Panc1 (cell line): Measurements from ENCODE around the gene ZNF771. TPM values are rescaled to one million over a fixed set of nuclear protein-coding genes. Genes with fewer than 3 reads are reported as not detected.
A peak's percentile ranks its signal among the peaks of the same experiment; 100 is the strongest.

Source experiments
- ATAC-seq: fragments of 200-7000 bp; cut with Tn5 transposase; 2 replicates; pipeline ENCODE4 v1.9.1; 2020; ENCODE audit warnings: mild to moderate bottlenecking, moderate library complexity
- BruUV-seq: library from RNA; stranded (reverse); fragments of 400-500 nt; replicated peaks from 2 replicates; lab custom pipeline; 2021; lab: Mats Ljungman, UMichigan
- CTCF ChIA-PET: fragments of 300-600 bp; sonication (Branson Sonifier 250); formaldehyde crosslinking; loops from one replicate; lab custom pipeline; 2022; ENCODE audit warnings: antibody characterized with exemption; lab: Charles Lee
- POLR2A ChIA-PET: fragments of 300-600 bp; sonication (Branson Sonifier 250); formaldehyde crosslinking; loops from one replicate; lab custom pipeline; 2022; ENCODE audit warnings: antibody characterized with exemption; lab: Charles Lee
- DNase-seq: peaks from one replicate; pipeline ENCODE4 v3.0.0-alpha.2; 2010; ENCODE audit warnings: low read depth, low spot score
- H3K27ac ChIP-seq: 2 replicates; pipeline ENCODE4 v1.5.1; 2011; ENCODE audit warnings: mild to moderate bottlenecking, low read length, inconsistent platforms
- H3K27me3 ChIP-seq: fragments of 200-500 bp; sonication (Bioruptor generic); 2 replicates; pipeline ENCODE4 v1.6.0; 2014; ENCODE audit warnings: low read length, inconsistent platforms; ENCODE audit not compliant: control insufficient read depth, insufficient read depth
- H3K36me3 ChIP-seq: fragments of 200-500 bp; sonication (Bioruptor generic); 2 replicates; pipeline ENCODE4 v1.5.1; 2014; ENCODE audit warnings: inconsistent platforms, mild to moderate bottlenecking, low read length, moderate library complexity; ENCODE audit not compliant: control insufficient read depth, insufficient read depth
- H3K4me1 ChIP-seq: 2 replicates; pipeline ENCODE4 v1.5.1; 2011; ENCODE audit warnings: inconsistent platforms, mild to moderate bottlenecking, low read length, moderate library complexity; ENCODE audit not compliant: control insufficient read depth, insufficient read depth
- H3K4me3 ChIP-seq, 2 experiments: 2 replicates each; pipeline ENCODE4 v1.5.1; 2011 to 2012; ENCODE audit warnings: low read depth in 2 of 2, low read length in 2 of 2, mild to moderate bottlenecking in 2 of 2, inconsistent platforms in 1 of 2, moderate library complexity in 1 of 2
- H3K9me3 ChIP-seq: fragments of 200-500 bp; sonication (Bioruptor generic); 2 replicates; pipeline ENCODE4 v1.5.1; 2014; ENCODE audit warnings: low read depth, mild to moderate bottlenecking, inconsistent platforms, low read length, moderate library complexity; ENCODE audit not compliant: control insufficient read depth, insufficient read depth
- CTCF ChIP-seq: fragments of 450-650 bp; IDR thresholded peaks from 2 replicates; pipeline ENCODE4 v1.5.1; 2017; ENCODE audit warnings: mild to moderate bottlenecking
- POLR2AphosphoS5 ChIP-seq: IDR thresholded peaks from 2 replicates; pipeline ENCODE4 v1.6.1; 2012; ENCODE audit warnings: mild to moderate bottlenecking, low read depth, low read length, moderate library complexity
- REST ChIP-seq, 2 experiments: IDR thresholded peaks; 2 replicates each; pipeline ENCODE4 v1.6.1; 2011 to 2012; ENCODE audit warnings: low read depth in 2 of 2, control low read depth in 1 of 2, low read length in 1 of 2, mild to moderate bottlenecking in 1 of 2, moderate library complexity in 1 of 2; ENCODE audit not compliant: insufficient read depth in 1 of 2
- SIN3A ChIP-seq: IDR thresholded peaks from 2 replicates; pipeline ENCODE4 v1.6.1; 2012; ENCODE audit warnings: low read depth, mild to moderate bottlenecking, low read length, moderate library complexity, borderline replicate concordance; ENCODE audit not compliant: insufficient read depth
- TCF7L2 ChIP-seq: IDR thresholded peaks from 2 replicates; pipeline ENCODE4 v1.6.1; 2011; ENCODE audit warnings: mild to moderate bottlenecking, low read depth, low read length, inconsistent platforms
- in situ Hi-C: cut with HindIII; loops from 2 replicates; pipeline ENCODE4 v1.10.0; 2016; ENCODE audit warnings: low sequenced_read_pairs, low pct_unique_long_range_greater_than_20kb
- intact Hi-C: fragments of 100-400 bp; cut with micrococcal nuclease; formaldehyde crosslinking; loops from one replicate; pipeline ENCODE4 v1.10.0; 2022; ENCODE audit not compliant: unreplicated experiment
- total RNA-seq: library from RNA; stranded (reverse); gene quantifications from one replicate; pipeline ENCODE4 v1.2.1, GENCODE V29; 2021; ENCODE audit not compliant: unreplicated experiment

ZNF771 gene
- total RNA-seq, 1 experiment from 2014 or later, result 14.4 TPM

DNA sequence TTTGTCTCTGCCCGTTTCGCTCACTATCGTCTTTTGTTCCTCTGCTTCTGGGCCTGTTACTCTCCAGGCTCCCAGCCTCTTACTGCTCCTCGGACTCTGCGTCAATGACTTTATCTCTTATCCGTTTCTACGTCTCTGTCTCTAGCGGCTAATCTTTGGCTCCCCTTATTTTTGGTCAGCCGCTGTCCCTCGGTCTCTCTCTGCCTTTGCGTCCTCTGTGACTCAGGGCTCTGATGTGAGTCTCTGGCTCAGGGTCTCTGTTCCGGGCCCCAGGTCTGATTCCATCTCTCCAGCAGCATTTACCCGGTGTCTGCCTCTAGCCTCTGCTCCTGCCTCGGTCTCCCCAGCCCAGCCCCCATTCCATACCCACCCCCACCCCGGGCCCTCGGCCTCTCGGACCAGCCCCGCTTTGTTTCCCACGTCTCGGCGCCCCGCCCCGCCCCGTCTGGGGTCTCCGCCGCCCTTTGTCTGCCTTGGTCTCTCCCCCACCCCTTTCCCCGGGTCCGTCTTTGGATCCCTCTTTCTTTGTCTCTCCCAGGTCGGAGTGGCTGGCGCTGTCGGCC lies 12.7 kb upstream of the ZNF771 start:
- in situ Hi-C loops (no loop called here), intact Hi-C loops (no loop called here)
- ChIA-PET POLR2A (interaction anchor here (0.6 kb wide), 1 partner anchor 507 kb away, joined by 3 read pairs; no protein-coding TSS in a partner anchor), CTCF (interaction anchor here (1.6 kb wide), 1 partner anchor 23 kb away, joined by 3 read pairs; no protein-coding TSS in a partner anchor)
- ATAC-seq (peak; percentile 13), DNase-seq (no peak)
- Histone ChIP-seq H3K27me3 (no peaks in the 10 kb centered on the region), H3K4me1 (peaks cover 10% of the 10 kb centered on the region), H3K9me3 (no peaks in the 10 kb centered on the region), H3K27ac (peak overlapping the region; percentile 84), H3K36me3 (no peaks in the 10 kb centered on the region), H3K4me3 (peak overlapping the region; percentile 85)
- BruUV-seq, result no TSS peak
- TF ChIP-seq REST (IDR thresholded peaks at IDR 0.05; ENCODE audit: insufficient read depth in 1 of 2, low read depth in 2 of 2, low read length in 1 of 2) (no peak), POLR2AphosphoS5 (no peak), TCF7L2 (no peak), SIN3A (no peak), CTCF (no peak)

DNA sequence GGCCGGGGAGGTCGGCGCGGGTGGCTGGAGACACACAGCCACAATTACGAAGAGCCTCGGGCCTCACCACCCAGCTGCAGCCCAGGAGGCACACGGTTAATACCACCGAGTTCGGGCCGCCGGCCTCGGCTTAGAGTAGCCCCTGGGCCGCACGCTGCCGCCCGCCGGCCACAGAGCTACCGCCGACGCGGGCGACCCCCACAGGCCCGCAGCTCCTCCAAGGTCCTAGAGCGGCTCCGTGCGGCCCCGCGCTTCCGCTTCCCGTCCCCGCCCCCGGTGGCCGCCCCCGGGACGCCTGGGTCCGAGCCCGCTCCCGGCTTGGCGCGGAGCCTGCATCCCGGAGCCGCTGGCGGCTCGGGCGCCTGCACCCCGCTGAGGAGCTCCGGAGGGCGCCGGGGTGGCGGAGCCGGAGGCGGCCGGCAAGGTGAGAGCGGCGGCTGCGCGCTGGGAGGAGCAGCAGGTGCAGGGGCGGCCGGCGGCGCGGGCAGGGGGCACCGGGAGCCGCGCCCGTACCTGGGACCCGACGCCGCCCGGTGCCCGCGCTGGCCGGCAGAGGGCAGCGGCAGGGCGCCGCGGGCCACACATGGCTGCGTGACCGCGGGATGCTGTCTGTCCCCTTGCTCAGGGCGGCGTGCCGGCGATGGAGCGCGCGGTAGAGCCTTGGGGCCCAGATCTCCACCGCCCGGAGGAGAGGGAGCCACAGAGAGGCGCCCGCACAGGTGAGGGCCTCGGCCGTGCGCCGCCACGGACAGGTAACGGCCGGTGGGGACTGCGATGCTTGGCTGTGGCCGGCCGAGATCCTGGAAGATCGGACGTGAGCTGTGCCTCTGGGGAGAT lies 12.0 kb upstream of the ZNF771 start, which contains the start of gene ZNF48:
TSS of gene ZNF48 (plus strand) at position 266 of the 837 bp plus-strand sequence. CDS start at position 641, 375 bp downstream.
- Histone ChIP-seq H3K4me1 (peaks cover 14% of the 10 kb centered on the region), H3K4me3 (peak within 1 kb of the TSS; percentile 85), H3K27me3 (no peaks in the 10 kb centered on the region), H3K9me3 (no peaks in the 10 kb centered on the region), H3K36me3 (no peaks in the 10 kb centered on the region), H3K27ac (peak within 1 kb of the TSS; percentile 93)
- intact Hi-C loops, result no loop called here
- ATAC-seq (peak; percentile 90), DNase-seq (no peak)
- POLR2A ChIA-PET, result interaction anchor here (0.6 kb wide), 2 partner anchors 234 to 506 kb away, joined by 3 to 4 read pairs; no protein-coding TSS in a partner anchor
- TF ChIP-seq CTCF (peak; percentile 82; the same call in 1 of the 2 replicates), REST (IDR thresholded peaks at IDR 0.05; ENCODE audit: insufficient read depth in 1 of 2, low read depth in 2 of 2, low read length in 1 of 2) (no peak), SIN3A (0 out of 2 replicates have a peak, but pooled peaks have one; percentile 71)
- in situ Hi-C loops, result no loop called here
- CTCF ChIA-PET, result interaction anchor here (0.6 to 1.6 kb wide), 5 partner anchors 14 to 276 kb away, joined by 3 to 9 read pairs (median 3); partner anchors contain the start of gene DCTPP1
- no TSS peak for BruUV-seq
